ENCODE measurements around the gene PDXK. TPM values are rescaled to one million over a fixed set of nuclear protein-coding genes. Genes with fewer than 3 reads are reported as not detected.

Gene PDXK
- total and polyA plus RNA-seq, 9 of the 15 experiments (the other 6 are each of a cell fraction or from before 2014, with no cell fraction given) = 5.6 to 162 (median 76.5) TPM

DNA sequence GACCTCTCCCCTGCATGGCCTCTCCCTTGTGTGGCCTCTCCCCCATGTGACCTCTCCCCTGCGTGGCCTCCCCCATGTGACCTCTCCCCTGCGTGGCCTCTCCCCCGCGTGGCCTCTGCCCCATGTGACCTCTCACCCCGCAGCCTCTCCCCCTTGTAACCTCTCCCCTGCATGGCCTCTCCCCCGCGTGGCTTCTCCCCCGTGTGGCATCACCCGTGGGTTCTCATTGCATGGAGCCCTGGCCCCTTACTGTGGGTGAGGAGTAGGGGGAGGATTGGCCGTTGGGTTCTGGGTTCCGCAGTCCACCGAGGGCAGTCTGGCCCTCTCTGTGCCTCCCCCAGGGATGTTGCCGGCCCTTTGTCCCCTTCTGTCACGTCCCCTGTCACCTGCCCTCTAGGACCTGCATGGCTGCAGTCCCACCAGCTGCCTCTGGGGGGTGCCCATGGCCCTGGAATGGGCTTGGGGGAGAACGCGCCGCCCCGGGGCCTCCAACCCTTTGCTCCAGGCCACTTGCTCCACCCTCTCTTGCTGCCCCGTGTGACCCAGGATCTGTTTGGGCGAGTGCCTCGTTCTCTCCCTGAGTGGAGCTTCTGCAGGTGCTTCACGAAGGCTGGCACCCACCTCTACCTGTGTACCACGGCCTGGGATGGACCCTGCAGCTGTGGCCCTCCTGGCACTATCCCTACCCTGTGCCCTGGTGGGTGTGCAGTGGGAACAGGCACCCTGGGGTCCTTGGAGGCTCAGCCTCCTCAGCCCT is 91.8 kb downstream of the PDXK start (continued):
- TF ChIP-seq, protein P1, sequence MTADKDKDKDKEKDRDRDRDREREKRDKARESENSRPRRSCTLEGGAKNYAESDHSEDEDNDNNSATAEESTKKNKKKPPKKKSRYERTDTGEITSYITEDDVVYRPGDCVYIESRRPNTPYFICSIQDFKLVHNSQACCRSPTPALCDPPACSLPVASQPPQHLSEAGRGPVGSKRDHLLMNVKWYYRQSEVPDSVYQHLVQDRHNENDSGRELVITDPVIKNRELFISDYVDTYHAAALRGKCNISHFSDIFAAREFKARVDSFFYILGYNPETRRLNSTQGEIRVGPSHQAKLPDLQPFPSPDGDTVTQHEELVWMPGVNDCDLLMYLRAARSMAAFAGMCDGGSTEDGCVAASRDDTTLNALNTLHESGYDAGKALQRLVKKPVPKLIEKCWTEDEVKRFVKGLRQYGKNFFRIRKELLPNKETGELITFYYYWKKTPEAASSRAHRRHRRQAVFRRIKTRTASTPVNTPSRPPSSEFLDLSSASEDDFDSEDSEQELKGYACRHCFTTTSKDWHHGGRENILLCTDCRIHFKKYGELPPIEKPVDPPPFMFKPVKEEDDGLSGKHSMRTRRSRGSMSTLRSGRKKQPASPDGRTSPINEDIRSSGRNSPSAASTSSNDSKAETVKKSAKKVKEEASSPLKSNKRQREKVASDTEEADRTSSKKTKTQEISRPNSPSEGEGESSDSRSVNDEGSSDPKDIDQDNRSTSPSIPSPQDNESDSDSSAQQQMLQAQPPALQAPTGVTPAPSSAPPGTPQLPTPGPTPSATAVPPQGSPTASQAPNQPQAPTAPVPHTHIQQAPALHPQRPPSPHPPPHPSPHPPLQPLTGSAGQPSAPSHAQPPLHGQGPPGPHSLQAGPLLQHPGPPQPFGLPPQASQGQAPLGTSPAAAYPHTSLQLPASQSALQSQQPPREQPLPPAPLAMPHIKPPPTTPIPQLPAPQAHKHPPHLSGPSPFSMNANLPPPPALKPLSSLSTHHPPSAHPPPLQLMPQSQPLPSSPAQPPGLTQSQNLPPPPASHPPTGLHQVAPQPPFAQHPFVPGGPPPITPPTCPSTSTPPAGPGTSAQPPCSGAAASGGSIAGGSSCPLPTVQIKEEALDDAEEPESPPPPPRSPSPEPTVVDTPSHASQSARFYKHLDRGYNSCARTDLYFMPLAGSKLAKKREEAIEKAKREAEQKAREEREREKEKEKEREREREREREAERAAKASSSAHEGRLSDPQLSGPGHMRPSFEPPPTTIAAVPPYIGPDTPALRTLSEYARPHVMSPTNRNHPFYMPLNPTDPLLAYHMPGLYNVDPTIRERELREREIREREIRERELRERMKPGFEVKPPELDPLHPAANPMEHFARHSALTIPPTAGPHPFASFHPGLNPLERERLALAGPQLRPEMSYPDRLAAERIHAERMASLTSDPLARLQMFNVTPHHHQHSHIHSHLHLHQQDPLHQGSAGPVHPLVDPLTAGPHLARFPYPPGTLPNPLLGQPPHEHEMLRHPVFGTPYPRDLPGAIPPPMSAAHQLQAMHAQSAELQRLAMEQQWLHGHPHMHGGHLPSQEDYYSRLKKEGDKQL (CRISPR knock-in tag; IDR thresholded peaks at IDR 0.05; ENCODE audit: borderline replicate concordance) = no peak
- TF ChIP-seq, protein P2, sequence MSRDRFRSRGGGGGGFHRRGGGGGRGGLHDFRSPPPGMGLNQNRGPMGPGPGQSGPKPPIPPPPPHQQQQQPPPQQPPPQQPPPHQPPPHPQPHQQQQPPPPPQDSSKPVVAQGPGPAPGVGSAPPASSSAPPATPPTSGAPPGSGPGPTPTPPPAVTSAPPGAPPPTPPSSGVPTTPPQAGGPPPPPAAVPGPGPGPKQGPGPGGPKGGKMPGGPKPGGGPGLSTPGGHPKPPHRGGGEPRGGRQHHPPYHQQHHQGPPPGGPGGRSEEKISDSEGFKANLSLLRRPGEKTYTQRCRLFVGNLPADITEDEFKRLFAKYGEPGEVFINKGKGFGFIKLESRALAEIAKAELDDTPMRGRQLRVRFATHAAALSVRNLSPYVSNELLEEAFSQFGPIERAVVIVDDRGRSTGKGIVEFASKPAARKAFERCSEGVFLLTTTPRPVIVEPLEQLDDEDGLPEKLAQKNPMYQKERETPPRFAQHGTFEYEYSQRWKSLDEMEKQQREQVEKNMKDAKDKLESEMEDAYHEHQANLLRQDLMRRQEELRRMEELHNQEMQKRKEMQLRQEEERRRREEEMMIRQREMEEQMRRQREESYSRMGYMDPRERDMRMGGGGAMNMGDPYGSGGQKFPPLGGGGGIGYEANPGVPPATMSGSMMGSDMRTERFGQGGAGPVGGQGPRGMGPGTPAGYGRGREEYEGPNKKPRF (IDR thresholded peaks at IDR 0.05; ENCODE audit: low read depth, low read length) = no peak
- TF ChIP-seq CBX5 (IDR thresholded peaks at IDR 0.05; ENCODE audit: borderline replicate concordance, low read depth) (no peak), TAF9B (IDR thresholded peaks at IDR 0.05; ENCODE audit: partially characterized antibody) (no peak), NFE2L1 (tag; IDR thresholded peaks at IDR 0.05; ENCODE audit: borderline replicate concordance, low read depth) (no peak), ZNF764 (CRISPR knock-in tag; IDR thresholded peaks at IDR 0.05; ENCODE audit: low read depth) (no peak), DDX20 (tag; IDR thresholded peaks at IDR 0.05; ENCODE audit: low read depth) (no peak), ZNF408 (CRISPR knock-in tag; IDR thresholded peaks at IDR 0.05; ENCODE audit: low read depth) (no peak), CHD1 (IDR thresholded peaks at IDR 0.05; ENCODE audit: low read length) (no peak), MAFK (IDR thresholded peaks at IDR 0.05; ENCODE audit: low read length) (no peak)
- TF ChIP-seq, protein P3, sequence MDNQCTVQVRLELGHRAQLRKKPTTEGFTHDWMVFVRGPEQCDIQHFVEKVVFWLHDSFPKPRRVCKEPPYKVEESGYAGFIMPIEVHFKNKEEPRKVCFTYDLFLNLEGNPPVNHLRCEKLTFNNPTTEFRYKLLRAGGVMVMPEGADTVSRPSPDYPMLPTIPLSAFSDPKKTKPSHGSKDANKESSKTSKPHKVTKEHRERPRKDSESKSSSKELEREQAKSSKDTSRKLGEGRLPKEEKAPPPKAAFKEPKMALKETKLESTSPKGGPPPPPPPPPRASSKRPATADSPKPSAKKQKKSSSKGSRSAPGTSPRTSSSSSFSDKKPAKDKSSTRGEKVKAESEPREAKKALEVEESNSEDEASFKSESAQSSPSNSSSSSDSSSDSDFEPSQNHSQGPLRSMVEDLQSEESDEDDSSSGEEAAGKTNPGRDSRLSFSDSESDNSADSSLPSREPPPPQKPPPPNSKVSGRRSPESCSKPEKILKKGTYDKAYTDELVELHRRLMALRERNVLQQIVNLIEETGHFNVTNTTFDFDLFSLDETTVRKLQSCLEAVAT (IDR thresholded peaks at IDR 0.05) = no peak
- TF ChIP-seq, protein P4, sequence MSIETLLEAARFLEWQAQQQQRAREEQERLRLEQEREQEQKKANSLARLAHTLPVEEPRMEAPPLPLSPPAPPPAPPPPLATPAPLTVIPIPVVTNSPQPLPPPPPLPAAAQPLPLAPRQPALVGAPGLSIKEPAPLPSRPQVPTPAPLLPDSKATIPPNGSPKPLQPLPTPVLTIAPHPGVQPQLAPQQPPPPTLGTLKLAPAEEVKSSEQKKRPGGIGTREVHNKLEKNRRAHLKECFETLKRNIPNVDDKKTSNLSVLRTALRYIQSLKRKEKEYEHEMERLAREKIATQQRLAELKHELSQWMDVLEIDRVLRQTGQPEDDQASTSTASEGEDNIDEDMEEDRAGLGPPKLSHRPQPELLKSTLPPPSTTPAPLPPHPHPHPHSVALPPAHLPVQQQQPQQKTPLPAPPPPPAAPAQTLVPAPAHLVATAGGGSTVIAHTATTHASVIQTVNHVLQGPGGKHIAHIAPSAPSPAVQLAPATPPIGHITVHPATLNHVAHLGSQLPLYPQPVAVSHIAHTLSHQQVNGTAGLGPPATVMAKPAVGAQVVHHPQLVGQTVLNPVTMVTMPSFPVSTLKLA (conservative IDR thresholded peaks at IDR 0.05) = no peak; a peak in 2 of 4 replicates

All from K562 (cell line).